GM19023 (cell line): ENCODE data around the gene NSMCE3.
A peak's percentile ranks its signal among the peaks of the same experiment; 100 is the strongest.

Source experiments
- ATAC-seq: cut with Tn5 transposase; IDR thresholded peaks from one replicate; pipeline ENCODE4 v1.9.1; 2021; ENCODE audit warnings: mild to moderate bottlenecking, moderate library complexity; ENCODE audit not compliant: unreplicated experiment

The NSMCE3 gene

DNA sequence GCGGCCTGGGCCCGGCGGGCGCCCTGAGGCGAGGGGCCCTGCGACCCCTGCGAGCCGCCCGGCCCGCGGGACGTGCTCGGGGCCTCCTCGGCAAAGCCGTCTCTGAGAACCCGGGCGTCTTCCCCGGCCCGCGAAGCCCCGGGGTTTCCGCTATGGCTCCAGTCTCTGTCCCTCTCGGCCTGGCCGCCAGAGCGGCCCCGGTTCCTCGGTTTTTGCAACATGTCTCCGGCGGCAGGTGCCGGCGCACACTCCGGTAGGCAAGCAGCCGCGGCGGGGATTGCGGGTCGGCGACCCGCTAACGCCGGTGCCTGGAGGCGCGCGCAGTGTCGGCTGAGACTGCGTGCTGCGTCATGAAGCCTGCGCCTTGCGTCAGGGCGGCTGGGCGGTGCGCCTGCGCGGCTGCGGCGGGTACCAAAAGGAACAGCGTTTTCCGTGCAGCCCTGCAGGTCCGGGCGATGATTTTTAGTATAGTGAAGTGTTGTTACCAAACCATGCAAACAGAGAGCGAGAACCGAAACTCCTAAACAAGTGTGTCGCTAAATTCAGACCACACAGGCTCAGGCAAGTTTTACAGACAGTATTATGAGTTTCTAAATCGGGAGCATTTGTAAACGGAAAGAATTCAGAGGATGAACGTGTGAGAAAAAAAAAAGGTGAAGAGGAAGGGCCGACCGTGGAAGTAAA, at the start of gene NSMCE3:
Gene NSMCE3, minus strand, starts transcription at position 338 of the 684 bp plus-strand sequence. Its CDS starts 117 bp downstream, at position 221.
- ATAC-seq = peak; percentile 92

DNA sequence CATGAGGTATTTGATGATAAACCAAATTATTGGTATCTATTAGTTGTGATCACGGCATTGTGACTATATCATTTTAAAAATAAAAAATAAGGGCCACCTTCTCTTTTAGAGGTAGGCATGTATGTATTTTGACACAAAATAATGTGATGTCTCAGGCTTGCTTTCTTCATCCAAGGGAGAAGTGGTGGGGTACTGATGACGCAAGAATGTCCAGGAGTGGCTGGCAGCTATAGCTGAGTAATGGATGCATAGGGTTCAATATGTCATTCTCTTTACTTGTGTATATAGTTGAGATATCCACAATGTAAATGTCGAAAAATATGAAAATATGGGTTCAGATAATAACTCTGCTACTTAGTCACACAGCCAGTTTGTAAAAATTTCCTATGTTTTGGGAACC, 46.8 kb upstream of the NSMCE3 start:
- no peak for ATAC-seq

DNA sequence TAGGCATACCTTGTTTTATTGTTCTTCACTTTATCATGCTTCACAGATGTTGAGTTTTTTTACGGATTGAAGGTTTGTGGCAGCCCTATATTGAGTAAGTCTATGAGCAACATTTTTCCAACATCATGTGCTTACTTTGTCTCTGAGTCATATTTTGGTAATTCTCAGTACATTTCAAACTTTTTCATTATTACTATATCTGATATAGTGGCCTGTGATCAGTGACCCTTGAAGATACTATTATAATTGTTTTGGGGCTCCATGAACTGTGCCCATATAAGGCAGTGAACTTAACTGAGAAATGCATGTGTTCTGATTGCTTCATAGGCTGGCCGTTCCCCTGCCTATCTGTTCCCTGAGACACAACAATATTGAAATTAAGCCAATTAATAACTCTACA, 42.8 kb upstream of the NSMCE3 start:
- no peak for ATAC-seq

DNA sequence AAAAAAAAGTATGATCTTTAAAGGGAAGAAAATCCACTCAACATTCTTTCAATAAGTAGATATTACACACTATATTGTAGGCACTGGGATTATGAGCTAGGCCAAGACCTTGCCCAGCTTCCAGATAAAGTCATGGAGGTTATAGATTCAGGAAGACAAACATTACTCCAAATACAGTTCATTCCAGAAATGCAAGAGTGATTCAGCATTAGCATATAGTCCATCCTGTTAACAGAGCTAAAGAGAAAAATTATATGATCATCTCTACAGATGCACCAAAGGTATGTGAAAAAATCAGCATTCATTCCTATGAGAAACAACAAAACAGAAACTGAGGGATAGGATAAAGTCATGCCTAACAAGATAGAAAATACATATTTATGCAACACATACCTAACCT, 42.1 kb upstream of the NSMCE3 start:
- ATAC-seq = no peak

DNA sequence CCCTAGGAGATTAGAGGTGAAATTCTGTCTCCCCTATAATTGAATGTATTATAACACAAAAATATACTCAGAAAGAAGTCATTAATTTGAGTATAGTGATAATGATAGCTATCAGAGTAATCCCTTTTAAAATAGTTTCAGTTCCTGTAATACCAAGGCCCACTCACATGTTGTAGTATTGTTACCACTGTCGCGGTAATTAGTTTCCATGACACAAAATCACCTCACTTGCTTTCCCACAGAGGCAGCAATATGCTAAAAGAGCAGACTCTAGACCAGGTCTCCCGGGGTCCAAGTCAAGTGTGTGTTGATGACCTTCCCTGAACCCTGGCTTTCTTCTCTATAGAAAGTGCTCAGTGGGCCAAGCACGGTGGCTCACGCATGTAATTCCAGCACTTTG, 39.5 kb upstream of the NSMCE3 start:
- no peak for ATAC-seq

DNA sequence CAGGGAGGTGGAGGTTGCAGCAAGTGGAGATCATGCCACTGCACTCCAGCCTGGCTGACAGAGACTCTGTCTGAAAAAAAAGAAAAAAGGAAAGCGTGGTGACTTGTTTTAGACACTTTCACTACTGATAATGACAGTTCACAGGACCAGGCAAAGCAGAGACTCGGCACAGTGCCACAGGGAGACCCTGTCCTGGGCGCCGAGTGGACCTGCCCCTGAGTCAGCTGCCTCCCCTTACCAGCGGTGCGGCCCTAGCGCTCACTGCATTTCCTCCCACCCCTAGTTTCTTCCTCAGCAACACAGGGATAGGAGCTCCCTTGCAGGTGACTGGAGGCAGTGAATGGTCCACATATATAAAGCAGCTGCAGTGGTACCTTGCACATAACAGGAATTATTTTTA, 38.7 kb upstream of the NSMCE3 start:
- ATAC-seq = no peak

DNA sequence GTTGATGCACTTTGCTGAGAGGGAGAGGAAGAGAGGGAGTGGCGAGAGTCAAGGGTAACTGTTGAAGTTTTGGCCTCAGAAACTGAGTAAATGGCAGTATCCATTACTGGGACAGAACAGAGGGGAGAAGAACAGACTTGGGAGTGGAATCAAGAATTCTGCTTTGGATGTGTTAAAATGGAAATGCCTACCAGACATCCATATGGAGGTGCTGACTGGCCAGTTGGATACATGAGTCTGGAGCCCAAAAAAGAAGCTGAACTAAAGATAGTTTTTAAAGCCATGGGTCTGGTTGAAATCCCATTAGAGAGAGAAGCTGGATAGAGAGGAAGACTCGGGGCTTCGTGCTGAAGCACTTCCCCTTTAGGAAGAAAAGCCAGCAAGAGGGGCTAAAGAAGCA, 35.9 kb upstream of the NSMCE3 start:
- ATAC-seq = no peak

DNA sequence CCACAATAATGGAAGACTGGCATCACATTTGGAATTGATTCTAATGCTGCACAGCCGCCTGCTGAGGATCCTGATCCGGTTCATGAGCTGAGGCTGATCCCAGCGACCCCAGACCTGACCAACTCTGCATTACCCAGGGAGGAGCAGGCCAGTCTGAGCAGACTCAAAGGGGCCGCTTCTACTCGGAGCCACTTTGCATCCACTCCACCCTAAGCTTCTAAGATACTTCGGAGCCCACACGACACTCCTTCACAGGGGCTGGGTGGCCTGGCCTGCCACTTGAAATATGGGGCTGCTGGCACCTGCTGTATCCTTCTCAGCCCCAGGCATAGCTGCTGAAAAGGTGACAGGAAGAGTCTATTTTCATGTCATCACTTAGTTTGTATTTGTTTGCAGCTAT, 33.2 kb upstream of the NSMCE3 start:
- ATAC-seq = no peak

DNA sequence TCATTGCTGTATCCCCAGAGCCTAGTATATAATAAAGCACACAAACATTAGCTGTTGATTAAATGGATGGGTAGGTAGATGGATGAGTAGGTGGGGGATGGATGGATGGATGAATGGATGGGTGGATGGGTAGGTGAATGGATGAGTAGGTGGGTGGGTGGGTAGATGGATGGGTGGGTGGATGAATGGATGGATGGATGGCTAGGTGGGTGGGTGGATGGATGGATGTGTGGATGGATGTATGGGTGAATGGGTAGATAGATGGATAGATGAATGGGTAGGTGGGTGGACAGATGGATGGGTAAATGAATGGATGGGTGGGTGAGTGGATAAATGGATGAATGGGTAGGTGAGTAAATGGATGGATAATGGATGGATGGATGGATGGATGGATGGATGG, 30.2 kb upstream of the NSMCE3 start:
- ATAC-seq = no peak

DNA sequence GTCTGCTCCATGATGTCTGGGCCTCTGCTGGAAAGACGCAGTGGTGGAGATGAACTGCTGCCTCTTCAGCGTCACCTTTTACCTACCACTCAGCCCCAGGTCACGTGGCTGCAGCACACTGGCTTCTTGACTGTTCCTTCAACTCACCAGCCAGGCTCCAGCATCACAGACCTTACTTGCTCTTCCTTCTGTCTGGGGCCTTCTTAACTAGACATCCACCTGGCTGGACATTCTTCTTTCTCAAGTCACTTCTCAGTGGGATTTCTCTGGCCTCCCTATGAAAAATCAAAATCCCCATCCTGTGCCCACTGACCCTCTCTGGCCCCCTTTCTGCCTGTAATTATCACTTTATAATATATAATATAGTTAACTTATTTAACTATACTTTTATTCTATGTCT, 29.7 kb upstream of the NSMCE3 start:
- ATAC-seq = no peak

DNA sequence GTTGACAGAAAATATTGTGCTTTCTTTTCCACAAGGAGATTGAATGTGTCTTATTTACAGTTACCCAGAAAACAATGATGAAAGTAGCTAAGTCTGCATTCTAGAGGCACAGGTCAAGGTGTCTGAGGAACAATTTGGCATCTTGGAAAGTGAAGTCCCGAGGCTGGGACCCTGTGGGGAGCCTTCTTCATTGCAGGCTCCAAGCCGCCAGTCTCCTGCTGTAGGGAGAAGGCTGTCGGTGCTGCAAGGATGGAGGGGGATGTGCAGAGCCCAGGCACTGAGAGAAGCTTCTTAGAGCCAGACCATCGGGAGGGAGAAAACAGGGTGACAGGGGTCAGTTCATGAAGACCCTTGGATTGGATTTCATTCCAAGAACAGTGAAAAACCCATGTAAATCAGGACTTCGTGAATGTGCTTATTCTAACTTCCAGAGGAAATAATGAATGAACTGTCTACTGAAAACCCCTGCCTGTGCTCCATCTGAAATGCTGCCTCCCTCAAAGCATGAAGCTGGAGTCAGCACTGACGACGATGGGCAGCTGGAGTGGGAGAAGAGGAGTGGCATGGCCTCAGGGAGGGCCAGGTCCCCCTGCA, 25.2 kb upstream of the NSMCE3 start:
- no peak for ATAC-seq

DNA sequence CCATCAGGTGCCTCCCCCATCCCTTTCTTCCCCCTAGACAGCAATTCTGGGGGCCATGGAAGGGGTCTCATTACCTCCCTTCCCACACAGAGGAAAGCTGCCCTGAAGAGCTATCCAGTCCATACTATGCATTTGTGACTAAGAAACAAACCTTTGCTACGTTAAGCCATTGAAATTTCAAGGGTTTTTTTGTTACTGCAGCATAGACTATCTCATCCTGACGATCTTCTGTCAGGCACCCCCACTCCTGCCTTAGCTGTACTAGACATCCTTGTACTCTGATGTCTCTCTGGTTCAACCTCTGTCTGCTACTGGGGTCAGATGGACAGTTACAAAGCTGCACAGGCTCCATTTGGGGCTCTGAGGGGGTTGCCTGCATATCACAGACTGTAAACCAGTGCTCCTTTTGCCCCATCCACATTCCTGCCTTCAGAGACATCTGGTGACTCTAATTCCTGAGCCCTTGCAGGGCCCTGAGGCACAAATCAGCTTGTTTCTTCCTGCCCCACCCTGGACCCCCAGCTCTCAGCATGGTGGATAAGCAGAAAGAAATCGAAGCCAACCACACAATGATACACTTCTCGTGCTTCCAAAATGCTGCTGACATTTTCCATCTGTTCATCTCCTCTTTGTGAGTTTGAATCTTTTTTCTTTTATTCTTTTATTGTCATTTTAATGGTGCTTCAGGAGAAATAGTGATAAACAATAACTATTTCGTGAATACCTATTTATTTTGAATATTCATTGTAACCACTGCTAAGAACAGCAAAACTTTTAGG, 21.6 kb upstream of the NSMCE3 start:
- ATAC-seq = no peak

DNA sequence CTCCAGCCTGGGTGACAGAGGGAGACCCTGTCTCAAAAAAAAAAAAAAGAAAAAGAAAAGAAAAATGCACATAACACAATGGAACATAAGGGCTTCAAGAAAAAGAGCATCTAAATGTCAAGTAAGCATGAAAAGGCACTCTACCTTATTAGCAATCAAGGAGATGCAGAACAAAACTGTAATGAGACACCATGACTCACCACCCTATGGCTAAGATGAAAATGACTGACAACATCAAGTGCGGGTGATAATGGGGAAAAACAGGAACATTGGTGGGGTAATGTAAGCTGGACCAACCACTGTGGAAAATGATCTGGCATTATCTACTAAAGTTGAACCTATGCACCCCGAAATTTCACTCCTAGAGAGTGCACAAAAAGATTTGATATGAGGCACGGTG, 19.6 kb upstream of the NSMCE3 start:
- ATAC-seq = no peak

DNA sequence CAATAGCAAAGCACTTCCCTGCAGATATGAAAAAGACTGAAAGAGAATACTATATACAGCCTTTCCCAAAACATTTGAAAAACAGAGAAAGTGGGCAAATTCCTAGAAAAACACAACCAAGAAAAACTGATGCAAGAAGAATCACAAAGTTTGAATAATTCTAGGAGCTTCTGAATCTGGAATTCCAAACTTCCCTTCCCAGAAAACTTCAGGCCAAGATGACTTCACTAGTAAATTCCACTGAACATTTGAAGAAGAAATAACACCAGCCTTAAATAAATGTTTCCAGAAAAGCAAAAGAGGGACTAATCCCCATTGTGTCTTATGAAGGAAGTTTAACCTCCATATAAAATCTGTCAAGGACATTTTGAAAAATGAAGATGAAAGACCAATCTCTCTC, 15.8 kb upstream of the NSMCE3 start:
- no peak for ATAC-seq

DNA sequence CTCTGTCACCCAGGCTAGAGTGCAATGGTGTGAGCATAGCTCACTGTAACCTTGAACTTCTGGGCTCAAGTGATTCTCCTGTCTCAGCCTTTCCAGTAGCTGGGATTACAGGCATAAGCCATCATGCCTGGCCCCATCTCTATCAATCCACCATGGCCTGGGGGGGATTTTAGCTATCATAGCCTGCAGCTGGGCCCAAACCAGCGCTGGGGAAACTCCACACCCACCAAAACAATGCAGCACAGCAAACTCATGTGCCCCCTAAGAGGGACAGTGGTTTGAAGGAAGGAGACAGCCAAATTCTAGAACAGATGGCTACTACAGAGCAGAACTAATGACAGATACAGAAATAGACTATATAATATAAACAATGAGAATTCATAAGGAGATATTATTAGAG, 13.8 kb upstream of the NSMCE3 start:
- no peak for ATAC-seq

DNA sequence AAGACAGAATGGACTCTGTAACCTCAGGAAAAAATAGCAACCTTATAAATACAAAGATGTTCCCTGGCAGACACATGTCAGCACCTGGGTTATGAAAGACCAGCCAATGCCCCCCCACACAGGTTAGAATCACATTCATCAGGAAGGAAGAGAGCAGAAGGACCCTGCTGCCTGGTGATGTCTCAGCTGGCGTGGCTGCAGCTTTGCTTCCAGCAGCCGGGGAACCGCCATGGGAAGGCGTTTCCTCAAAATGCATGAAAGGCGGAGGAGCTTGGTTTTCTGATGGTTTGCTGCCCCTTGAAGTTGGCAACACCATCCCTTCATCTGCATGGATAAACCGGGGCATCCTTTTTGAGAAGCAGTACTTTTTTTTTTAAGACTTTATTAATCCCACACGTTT, 10.9 kb upstream of the NSMCE3 start:
- no peak for ATAC-seq

DNA sequence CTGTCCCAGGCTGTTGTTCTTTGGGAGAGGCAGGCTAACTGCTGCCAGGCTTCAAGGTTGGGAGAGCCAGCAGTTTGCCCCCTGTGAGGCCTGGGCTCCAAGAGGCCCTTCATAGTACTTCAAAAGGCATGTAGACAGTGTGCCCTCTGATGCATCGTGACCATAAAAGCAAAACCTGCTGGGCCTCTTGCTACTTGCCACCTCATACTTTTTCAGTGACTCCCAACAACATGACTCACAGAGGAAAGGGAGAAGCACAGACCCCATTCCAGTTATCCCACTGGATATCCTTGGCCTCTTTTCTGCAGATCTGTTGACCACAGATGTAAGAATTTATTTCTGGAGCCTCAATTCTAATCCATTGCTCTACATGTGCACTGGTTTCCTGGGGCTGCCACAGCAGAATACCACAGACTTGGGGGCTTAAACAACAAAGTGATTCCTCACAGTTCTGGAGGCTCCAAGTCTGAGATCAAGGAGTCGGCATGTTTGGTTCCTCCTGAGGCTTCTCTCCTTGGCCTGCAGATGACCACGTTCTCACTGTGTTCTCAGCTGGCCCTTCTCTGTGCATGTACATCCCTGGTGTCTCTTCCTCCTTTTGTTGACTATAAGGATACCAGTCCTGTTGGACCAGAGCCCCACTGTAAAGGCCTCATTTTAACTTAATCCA, 8.9 kb upstream of the NSMCE3 start:
- ATAC-seq = no peak

DNA sequence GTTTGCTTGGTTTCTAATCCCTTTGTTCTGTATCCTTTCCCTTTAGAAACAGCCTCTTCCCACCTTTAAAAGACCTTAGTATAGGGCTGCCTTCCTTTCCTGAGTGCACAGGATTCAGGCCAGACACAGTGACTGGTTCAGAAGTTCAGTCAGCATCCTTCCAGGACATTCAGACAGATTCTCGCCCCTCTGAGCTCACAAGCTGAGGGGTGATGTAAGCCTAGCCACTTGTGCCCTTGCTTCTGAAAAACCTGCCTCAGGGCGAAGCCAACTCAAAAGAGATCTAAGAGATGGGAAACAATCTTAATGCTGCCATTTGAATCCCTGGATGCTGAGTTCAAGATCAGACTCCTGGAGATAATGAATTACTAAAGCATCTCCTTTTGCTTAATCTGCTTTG, 6.7 kb upstream of the NSMCE3 start:
- no peak for ATAC-seq

DNA sequence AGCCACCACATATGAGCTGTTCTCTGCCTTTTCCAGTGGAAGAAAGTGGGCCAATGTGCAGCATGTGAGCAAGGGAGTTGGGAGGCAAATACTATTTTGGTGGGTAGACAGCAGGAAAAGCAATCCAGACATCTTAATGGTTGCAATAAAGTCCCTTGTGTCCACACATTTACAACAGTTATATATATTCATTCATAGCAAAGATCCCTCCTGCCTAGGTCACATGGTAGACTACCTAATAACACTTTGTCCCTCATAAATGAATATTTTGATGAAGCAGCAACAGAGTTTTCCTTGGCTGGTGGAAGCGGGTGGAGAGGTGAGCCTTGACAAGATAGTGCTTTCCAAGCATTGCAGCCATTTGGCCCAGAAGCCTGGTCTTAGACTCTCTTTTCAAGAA, 6.2 kb upstream of the NSMCE3 start:
- ATAC-seq = no peak

DNA sequence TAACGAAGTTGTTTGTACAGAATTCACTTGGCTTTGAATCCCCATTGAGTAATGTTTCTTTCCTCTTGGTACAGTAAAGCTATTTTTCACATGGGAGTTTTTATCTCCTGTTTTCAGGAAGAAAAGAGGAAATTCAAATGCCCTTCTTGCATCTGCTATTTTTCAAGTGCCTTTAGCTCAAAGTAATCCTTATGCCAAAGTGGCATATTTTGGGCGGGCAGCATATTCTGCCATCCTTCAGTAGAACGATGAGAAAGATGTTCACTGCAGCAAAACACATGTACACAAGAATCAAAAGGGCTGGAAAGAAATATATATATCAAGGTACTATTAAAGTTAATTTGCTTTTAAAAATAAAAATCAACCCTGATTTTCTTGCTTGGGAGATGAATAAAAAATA, 5.3 kb upstream of the NSMCE3 start:
- ATAC-seq = no peak

DNA sequence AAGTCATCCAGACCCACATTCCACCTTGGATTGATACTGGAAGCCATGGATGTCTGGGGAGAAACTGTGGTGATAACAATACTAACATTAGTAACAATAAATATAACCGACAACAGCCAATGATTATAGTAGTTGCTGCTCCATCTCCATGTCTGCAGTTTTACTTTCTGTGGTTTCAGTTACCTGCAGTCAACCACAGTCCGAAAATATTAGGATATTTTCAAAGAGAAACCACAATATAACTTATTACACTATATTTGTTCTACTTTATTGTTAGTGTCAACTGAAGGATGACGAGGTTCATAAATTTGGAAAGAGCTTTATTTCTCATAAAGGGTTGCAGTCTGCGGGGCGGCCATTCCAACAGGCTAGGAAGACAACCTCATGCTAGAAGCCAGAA, 2.6 kb upstream of the NSMCE3 start:
- no peak for ATAC-seq

DNA sequence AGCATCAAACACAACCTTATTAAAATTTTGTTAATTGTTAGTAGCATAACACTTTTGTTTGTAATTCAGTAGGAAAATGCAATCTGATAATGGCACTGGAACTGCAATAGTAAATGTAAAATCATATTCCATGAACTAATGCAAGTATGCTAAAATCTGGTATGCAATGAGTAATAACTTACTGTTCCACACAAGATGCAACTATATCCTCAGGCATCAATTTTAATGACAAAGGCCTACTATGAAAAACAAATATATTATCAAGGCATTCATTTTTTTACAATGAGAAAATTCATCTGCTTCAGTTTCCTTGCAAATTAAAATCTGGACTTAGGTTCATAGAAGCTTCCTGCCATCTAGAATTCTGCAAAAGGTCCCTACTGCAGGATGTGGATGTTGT, 1.4 kb upstream of the NSMCE3 start:
- no peak for ATAC-seq
